Epithelial cell of esophagus (primary cell): ENCODE results near the gene UBD.

Experiments
- DNase-seq: peaks from one replicate; pipeline ENCODE4 v3.0.0; 2010; ENCODE audit warnings: low read depth
- H3K4me3 ChIP-seq: 2 replicates; pipeline ENCODE4 v1.5.1; 2011; ENCODE audit warnings: mild to moderate bottlenecking, low read length, control low read depth
- TF ChIP-seq, protein P1 (sequence below): IDR thresholded peaks from 2 replicates; pipeline ENCODE4 v1.5.1; 2011; ENCODE audit warnings: low read depth, mild to moderate bottlenecking, low read length, control low read depth, inconsistent platforms; ENCODE audit not compliant: insufficient read depth; ENCODE audit errors: missing control alignments

UBD gene

DNA sequence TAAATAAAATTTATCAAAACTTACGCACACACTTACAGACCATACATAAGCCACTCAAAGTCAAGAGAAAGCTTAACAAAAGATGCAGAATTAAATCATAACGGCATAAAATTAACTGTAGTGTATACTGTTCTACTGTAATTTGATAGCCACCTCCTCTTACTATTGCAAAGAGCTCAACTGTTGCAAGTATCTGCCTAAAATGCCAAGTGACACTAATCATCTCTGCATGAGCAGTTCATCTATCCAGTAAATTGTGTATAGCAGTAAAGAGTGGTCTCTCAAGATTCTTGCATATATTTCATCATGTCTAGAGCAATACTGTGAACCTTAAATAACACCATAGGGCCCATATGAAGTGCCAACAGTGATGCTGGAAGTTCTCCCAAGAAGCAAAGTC is 37.7 kb upstream of the UBD start:
- H3K4me3 ChIP-seq: no peak overlapping the region
- TF ChIP-seq, protein P1, sequence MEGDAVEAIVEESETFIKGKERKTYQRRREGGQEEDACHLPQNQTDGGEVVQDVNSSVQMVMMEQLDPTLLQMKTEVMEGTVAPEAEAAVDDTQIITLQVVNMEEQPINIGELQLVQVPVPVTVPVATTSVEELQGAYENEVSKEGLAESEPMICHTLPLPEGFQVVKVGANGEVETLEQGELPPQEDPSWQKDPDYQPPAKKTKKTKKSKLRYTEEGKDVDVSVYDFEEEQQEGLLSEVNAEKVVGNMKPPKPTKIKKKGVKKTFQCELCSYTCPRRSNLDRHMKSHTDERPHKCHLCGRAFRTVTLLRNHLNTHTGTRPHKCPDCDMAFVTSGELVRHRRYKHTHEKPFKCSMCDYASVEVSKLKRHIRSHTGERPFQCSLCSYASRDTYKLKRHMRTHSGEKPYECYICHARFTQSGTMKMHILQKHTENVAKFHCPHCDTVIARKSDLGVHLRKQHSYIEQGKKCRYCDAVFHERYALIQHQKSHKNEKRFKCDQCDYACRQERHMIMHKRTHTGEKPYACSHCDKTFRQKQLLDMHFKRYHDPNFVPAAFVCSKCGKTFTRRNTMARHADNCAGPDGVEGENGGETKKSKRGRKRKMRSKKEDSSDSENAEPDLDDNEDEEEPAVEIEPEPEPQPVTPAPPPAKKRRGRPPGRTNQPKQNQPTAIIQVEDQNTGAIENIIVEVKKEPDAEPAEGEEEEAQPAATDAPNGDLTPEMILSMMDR: no peak
- no peak for DNase-seq

DNA sequence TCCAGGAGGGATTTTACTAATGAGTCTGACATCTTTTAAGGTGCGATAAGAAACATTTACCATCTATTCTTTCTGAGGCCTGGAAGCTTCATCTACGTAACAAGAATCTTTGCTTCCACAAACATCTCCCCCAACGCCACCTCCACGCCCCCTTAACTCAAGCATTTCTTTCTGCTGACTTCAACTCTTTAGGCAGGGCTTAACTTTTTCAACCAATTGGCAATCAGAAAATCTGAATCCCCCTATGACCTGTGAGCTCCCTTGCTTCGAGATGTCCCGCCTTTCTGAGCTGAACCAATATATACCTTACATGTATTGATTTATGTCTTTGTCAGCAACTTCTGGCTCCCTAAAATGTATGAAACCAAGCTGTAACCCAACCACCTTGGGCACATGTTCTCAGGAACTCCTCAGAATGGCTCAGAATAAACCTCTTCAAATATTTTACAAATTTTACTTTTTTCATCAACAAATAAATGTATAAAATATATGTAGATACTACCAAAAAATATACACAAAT is 36.9 kb upstream of the UBD start:
- TF ChIP-seq, protein P1: no peak
- H3K4me3 ChIP-seq: no peak overlapping the region
- DNase-seq: no peak

DNA sequence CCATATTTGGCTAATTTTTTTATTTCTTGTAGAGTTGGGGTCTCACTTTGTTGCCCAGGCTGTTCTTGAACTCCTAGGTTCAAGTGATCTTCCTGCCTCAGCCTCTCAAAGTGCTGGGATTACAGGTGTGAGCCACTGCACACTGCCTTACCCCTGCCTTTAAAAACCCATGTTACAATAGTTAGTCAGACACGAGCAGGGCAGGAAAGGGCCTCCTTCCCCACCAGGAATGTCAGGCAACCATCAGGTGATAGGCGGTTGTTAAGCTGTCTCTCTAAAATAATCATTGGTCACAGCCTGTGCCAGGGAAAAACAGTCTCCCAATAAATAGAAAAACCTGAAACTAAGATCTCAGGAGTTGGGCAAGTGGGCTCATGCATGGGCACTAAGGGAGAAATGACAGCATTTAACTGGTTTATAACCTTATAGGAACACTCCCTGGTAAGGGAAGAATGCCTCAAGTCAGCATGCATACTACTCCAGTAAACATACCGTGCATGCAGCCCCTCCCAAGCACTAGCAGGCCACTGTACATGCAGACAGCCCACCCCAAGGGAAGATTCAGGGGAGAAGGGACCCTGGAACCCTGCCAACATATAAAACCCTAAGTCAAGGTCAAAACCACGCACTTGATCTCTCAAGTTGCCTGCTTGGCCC is 33.8 kb upstream of the UBD start:
- DNase-seq: no peak
- no peak overlapping the region for H3K4me3 ChIP-seq
- TF ChIP-seq, protein P1: no peak

DNA sequence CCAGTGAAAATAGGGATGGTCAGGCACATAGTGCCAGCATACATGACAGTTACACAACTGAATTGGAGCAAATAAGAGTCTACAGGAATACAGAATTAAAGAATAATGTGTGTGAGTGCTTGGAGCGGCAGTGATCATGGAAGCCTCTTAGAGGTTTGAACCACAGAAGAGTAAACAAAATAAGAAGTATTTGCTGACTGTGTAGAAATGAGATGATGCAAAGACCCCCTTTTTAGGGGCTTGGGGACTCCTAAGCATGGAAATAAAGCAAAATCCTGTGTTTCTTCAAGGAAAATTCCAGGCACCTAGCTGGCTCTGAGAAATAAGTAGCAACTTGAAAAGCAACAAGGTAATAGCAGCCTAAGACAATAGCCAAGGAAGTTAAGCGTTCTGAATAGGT is 32.1 kb upstream of the UBD start:
- no peak overlapping the region for H3K4me3 ChIP-seq
- DNase-seq: no peak
- TF ChIP-seq, protein P1: no peak

- TF ChIP-seq, protein P1: no peak
- DNase-seq: no peak
- H3K4me3 ChIP-seq: no peak overlapping the region
Measured at GRCh38 chr6:29590218-29590808, 30.8 kb upstream of the UBD start.

DNA sequence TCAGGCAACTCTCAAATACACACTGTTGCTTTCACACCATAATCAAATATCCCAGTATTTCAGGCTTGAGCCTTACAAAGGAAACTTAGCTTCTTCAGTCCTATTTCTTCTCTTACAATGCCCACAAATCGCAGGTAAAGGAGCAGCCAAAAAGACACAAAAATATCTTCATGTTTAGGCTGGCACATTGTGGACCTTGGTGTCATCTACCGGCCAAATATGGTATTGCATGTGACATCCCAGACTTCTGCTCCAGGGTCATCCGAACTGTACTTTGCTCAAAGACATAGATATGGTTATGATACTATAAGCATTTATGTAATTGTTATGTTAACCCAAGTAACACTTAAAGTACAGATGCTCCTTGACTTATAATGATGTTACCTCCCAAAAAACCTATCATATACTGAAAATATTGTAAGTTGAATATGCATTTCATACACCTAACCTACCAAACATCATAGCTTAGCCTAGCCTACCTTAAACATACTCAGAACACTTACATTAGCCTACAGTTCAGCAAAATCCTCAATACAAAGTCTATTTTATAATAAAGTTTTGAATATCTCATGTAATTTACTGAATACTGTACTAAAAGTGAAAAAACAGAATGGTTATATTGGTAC is 30.0 kb upstream of the UBD start:
- TF ChIP-seq, protein P1: peak; percentile 99
- peak; percentile 62 for DNase-seq
- no peak overlapping the region for H3K4me3 ChIP-seq
